ENCODE measurements around the gene SSR4. TPM values are rescaled to one million over a fixed set of nuclear protein-coding genes. Genes with fewer than 3 reads are reported as not detected.

Gene SSR4
- total and polyA plus RNA-seq, 10 of the 15 experiments (the other 5 are each of a cell fraction or from before 2014, with no cell fraction given): 151 to 521 (median 310) TPM

GRCh38 chrX:153812220-153812619 is 17.8 kb downstream of the SSR4 start:
- Histone ChIP-seq H3K9ac (ENCODE audit: control insufficient read depth, insufficient read depth, low read length) (no peak overlapping the region), H2AFZ (ENCODE audit: control insufficient read depth, low read depth, low read length) (no peak overlapping the region), H3K9me3 (replicated peaks; ENCODE audit: control insufficient read depth, insufficient read depth, low read length) (no peaks in the 10 kb centered on the region; the same call in 2 of the 3 replicates), H3K79me2 (ENCODE audit: control insufficient read depth, insufficient read depth, low read length) (no peaks in the 10 kb centered on the region), H3K36me3 (ENCODE audit: control insufficient read depth in 2 of 2, insufficient read depth in 2 of 2, low read length in 1 of 2) (no peaks in the 10 kb centered on the region), H3K4me3 (no peak overlapping the region), H3K4me1 (ENCODE audit: control insufficient read depth, insufficient read depth, low read length) (no peaks in the 10 kb centered on the region), H4K20me1 (ENCODE audit: control insufficient read depth, insufficient read depth) (no peaks in the 10 kb centered on the region), H3K27ac (ENCODE audit: control insufficient read depth, insufficient read depth) (no peak overlapping the region), H3K4me2 (ENCODE audit: control insufficient read depth, insufficient read depth) (no peak overlapping the region), H3K27me3 (replicated peaks in 1 of 2; ENCODE audit: control insufficient read depth in 2 of 2, insufficient read depth in 2 of 2, low read length in 1 of 2) (no peaks in the 10 kb centered on the region; a peak in 1 of 4 replicates)
- in situ Hi-C loops (cut with MboI) (loop anchor here (25.0 kb wide), 1 partner anchor 625 kb away; the partner anchor contains the start of gene MAGEA1), intact Hi-C loops (cut with micrococcal nuclease; ENCODE audit: unreplicated experiment) (no loop called here)
- SMC1A ChIA-PET (ENCODE audit: uncharacterized antibody, unreplicated experiment): no interaction called here
- RAD21 ChIA-PET (ENCODE audit: unreplicated experiment): no interaction called here
- no TSS peak for BruUV-seq (replicated peaks)
- TF ChIP-seq MXI1 (IDR thresholded peaks at IDR 0.05; ENCODE audit: low read depth, low read length): no peak
- no peak for TF ChIP-seq CREM (IDR thresholded peaks at IDR 0.05; ENCODE audit: low read depth)
- no peak for TF ChIP-seq RAD21 (IDR thresholded peaks at IDR 0.05; ENCODE audit: insufficient read depth, low read depth, low read length)
- TF ChIP-seq USF1 (IDR thresholded peaks at IDR 0.05; ENCODE audit: borderline replicate concordance, extremely low read length, insufficient read depth, low read depth, low read length): no peak
- no peak for TF ChIP-seq SMARCA5 (IDR thresholded peaks at IDR 0.05)
- no peak for TF ChIP-seq SMAD5 (IDR thresholded peaks at IDR 0.05; ENCODE audit: low read depth)
- no peak for TF ChIP-seq ZNF217 (IDR thresholded peaks at IDR 0.05)
- TF ChIP-seq CTCF (IDR thresholded peaks at IDR 0.05 in 2 of 3, conservative IDR thresholded peaks at IDR 0.05 in 1 of 3; ENCODE audit: control insufficient read depth in 2 of 3, extremely low read depth in 1 of 3, insufficient read depth in 1 of 3, low read depth in 3 of 3, low read length in 3 of 3): no peak
- TF ChIP-seq E2F8 (IDR thresholded peaks at IDR 0.05; ENCODE audit: low read depth, partially characterized antibody): no peak
- no peak for TF ChIP-seq E4F1 (IDR thresholded peaks at IDR 0.05; ENCODE audit: borderline replicate concordance, partially characterized antibody)
- no peak for TF ChIP-seq BHLHE40 (IDR thresholded peaks at IDR 0.05; ENCODE audit: borderline replicate concordance in 1 of 2, low read depth in 2 of 2, low read length in 1 of 2)
- TF ChIP-seq TCF7 (IDR thresholded peaks at IDR 0.05; ENCODE audit: borderline replicate concordance): no peak
- TF ChIP-seq JUND (IDR thresholded peaks at IDR 0.05; ENCODE audit: low read depth, low read length): no peak
- TF ChIP-seq ZBED1 (IDR thresholded peaks at IDR 0.05; ENCODE audit: borderline replicate concordance): no peak
- no peak for TF ChIP-seq ESRRA (IDR thresholded peaks at IDR 0.05; ENCODE audit: low read length)
- no peak for TF ChIP-seq CBX5 (IDR thresholded peaks at IDR 0.05; ENCODE audit: low read depth)
- no peak for TF ChIP-seq FOXM1 (IDR thresholded peaks at IDR 0.05; ENCODE audit: low read depth, low read length)
- 35% methylated on average over 13 of the region's 14 CpGs for WGBS (ENCODE audit: insufficient coverage, insufficient replicate concordance, low lambda C conversion rate, missing lambda C conversion rate)
- DNase-seq (ENCODE audit: low read depth, low spot score): no peak
- no peak for ATAC-seq
- POLR2A ChIA-PET: no interaction called here
- FAIRE-seq: no peak
- CTCF ChIA-PET: no interaction called here

All from GM12878 (cell line).